GM23338 (cell line): ENCODE measurements around the gene TVP23A. TPM values are rescaled to one million over a fixed set of nuclear protein-coding genes. Genes with fewer than 3 reads are reported as not detected.

Experiments
- ATAC-seq: fragments of 200-7000 bp; cut with Tn5 transposase; 3 replicates; pipeline ENCODE4 v1.9.1; 2020
- DNase-seq: peaks from one replicate; pipeline ENCODE4 v3.0.0-alpha.2; 2015; ENCODE audit warnings: low spot score
- H2AFZ ChIP-seq: fragments of 200-600 bp; sonication (generic); 2 replicates; pipeline ENCODE4 v1.8.0; 2016; ENCODE audit warnings: antibody characterized with exemption, mild to moderate bottlenecking, moderate library complexity
- H3F3A ChIP-seq: fragments of 200-600 bp; sonication (generic); replicated peaks from 2 replicates; pipeline ENCODE4 v1.8.0; 2017; ENCODE audit warnings: antibody characterized with exemption, mixed run types, low read depth
- H3K27ac ChIP-seq: fragments of 200-600 bp; sonication (generic); 2 replicates; pipeline ENCODE4 v1.6.1; 2016; ENCODE audit warnings: low read depth
- H3K27me3 ChIP-seq: fragments of 200-600 bp; sonication (generic); 2 replicates; pipeline ENCODE4 v1.8.0; 2016; ENCODE audit warnings: mild to moderate bottlenecking, mixed run types, moderate library complexity; ENCODE audit not compliant: insufficient read depth
- H3K36me3 ChIP-seq: fragments of 200-600 bp; sonication (generic); 2 replicates; pipeline ENCODE4 v1.8.0; 2016; ENCODE audit warnings: mild to moderate bottlenecking; ENCODE audit not compliant: insufficient read depth
- H3K4me1 ChIP-seq: fragments of 200-600 bp; sonication (generic); 2 replicates; pipeline ENCODE4 v1.8.0; 2016; ENCODE audit warnings: mild to moderate bottlenecking, moderate library complexity; ENCODE audit not compliant: insufficient read depth
- H3K4me2 ChIP-seq: fragments of 200-600 bp; sonication (generic); 2 replicates; pipeline ENCODE4 v1.7.1; 2017; ENCODE audit warnings: mixed run types
- H3K4me3 ChIP-seq: fragments of 200-600 bp; sonication (generic); 2 replicates; pipeline ENCODE4 v1.6.1; 2016; ENCODE audit warnings: mixed run types
- H3K79me2 ChIP-seq: fragments of 200-600 bp; sonication (generic); replicated peaks from 2 replicates; pipeline ENCODE4 v1.8.0; 2017; ENCODE audit warnings: mild to moderate bottlenecking; ENCODE audit not compliant: insufficient read depth
- H3K9me2 ChIP-seq: fragments of 200-600 bp; sonication (generic); 2 replicates; pipeline ENCODE4 v1.8.0; 2017; ENCODE audit not compliant: insufficient read depth
- H4K20me1 ChIP-seq: fragments of 200-600 bp; sonication (generic); replicated peaks from 2 replicates; pipeline ENCODE4 v1.8.0; 2017; ENCODE audit warnings: mild to moderate bottlenecking; ENCODE audit not compliant: insufficient read depth
- H3K27ac Mint-ChIP-seq: 2 replicates; pipeline ENCODE4 v1.8.0; 2020; ENCODE audit warnings: inconsistent platforms, mild to moderate bottlenecking, moderate library complexity, mixed read lengths
- H3K27me3 Mint-ChIP-seq: 3 replicates; pipeline ENCODE4 v1.8.0; 2022; ENCODE audit warnings: low read depth, mild to moderate bottlenecking, moderate library complexity, mixed read lengths, inconsistent platforms; ENCODE audit not compliant: insufficient read depth, poor library complexity
- H3K36me3 Mint-ChIP-seq: 3 replicates; pipeline ENCODE4 v1.8.0; 2021; ENCODE audit warnings: low read depth, mild to moderate bottlenecking, inconsistent platforms, moderate library complexity, mixed read lengths
- H3K4me1 Mint-ChIP-seq: 3 replicates; pipeline ENCODE4 v1.8.0; 2020; ENCODE audit warnings: mild to moderate bottlenecking, inconsistent platforms, mixed read lengths
- H3K4me3 Mint-ChIP-seq: 3 replicates; pipeline ENCODE4 v1.8.0; 2021; ENCODE audit warnings: moderate library complexity, mild to moderate bottlenecking, inconsistent platforms, mixed read lengths
- H3K9me3 Mint-ChIP-seq: 3 replicates; pipeline ENCODE4 v1.8.0; 2020; ENCODE audit warnings: moderate library complexity, mild to moderate bottlenecking, inconsistent platforms, mixed read lengths
- CREB1 ChIP-seq: fragments of 250-450 bp; sonication (Bioruptor Pico); IDR thresholded peaks from 2 replicates; pipeline ENCODE4 v1.5.0; 2020; ENCODE audit warnings: low read depth, mild to moderate bottlenecking, moderate library complexity
- CTCF ChIP-seq, 2 experiments: fragments of 200-600 bp in 1 of 2; sonication (generic) in 1 of 2; conservative IDR thresholded peaks; 2 replicates each; pipeline versions ENCODE4 v1.5.1 to v1.6.1; 2016 to 2017; ENCODE audit warnings: antibody characterized with exemption in 2 of 2, low read depth in 2 of 2, mild to moderate bottlenecking in 2 of 2, moderate library complexity in 1 of 2
- EZH2 ChIP-seq: fragments of 200-600 bp; sonication (generic); IDR thresholded peaks from one replicate; pipeline ENCODE4 v1.8.0; 2017; ENCODE audit warnings: antibody characterized with exemption, mild to moderate bottlenecking, low read depth; ENCODE audit not compliant: unreplicated experiment
- EZH2phosphoT487 ChIP-seq: fragments of 200-600 bp; sonication (generic); IDR thresholded peaks from one replicate; pipeline ENCODE4 v1.8.1; 2018; ENCODE audit warnings: antibody characterized with exemption; ENCODE audit not compliant: unreplicated experiment
- JUNB ChIP-seq: IDR thresholded peaks from one replicate; pipeline ENCODE4 v1.6.1; 2016; ENCODE audit warnings: antibody characterized with exemption; ENCODE audit not compliant: unreplicated experiment
- POLR2AphosphoS5 ChIP-seq: IDR thresholded peaks from 2 replicates; pipeline ENCODE4 v1.6.1; 2016; ENCODE audit warnings: antibody characterized with exemption, low read depth
- REST ChIP-seq: IDR thresholded peaks from one replicate; pipeline ENCODE4 v1.6.1; 2018; ENCODE audit warnings: antibody characterized with exemption; ENCODE audit not compliant: unreplicated experiment
- STAT1 ChIP-seq: IDR thresholded peaks from one replicate; pipeline ENCODE4 v1.6.1; 2016; ENCODE audit warnings: antibody characterized with exemption; ENCODE audit not compliant: unreplicated experiment
- ZNF114 ChIP-seq: fragments of 250-450 bp; sonication (Bioruptor Pico); IDR thresholded peaks from 2 replicates; pipeline ENCODE4 v1.5.0; 2020; ENCODE audit warnings: mild to moderate bottlenecking, moderate library complexity
- ZNF462 ChIP-seq: fragments of 250-450 bp; sonication (Bioruptor Pico); IDR thresholded peaks from 2 replicates; pipeline ENCODE4 v1.5.0; 2020; ENCODE audit warnings: mild to moderate bottlenecking, moderate library complexity
- polyA plus RNA-seq: library from polyadenylated mRNA; unstranded; fragments of >200 nt; fragmentation: Nextera tagmentation; extraction: Ambion mirVana; gene quantifications from 2 replicates; pipeline ENCODE4 v1.2.1, GENCODE V29; 2016
- total RNA-seq: library from RNA; depleted of rRNA; stranded (reverse); fragments of >200 nt; shearing (Covaris generic); gene quantifications from 2 replicates; pipeline ENCODE4 v1.2.3, GENCODE V29; 2014

The TVP23A gene
- total and polyA plus RNA-seq, 2 experiments from 2014 or later = 2.8 to 4.5 TPM

- no peak for TF ChIP-seq ZNF462 (CRISPR knock-in tag)
- no peak for TF ChIP-seq ZNF114
Measured at GRCh38 chr16:10740000-10740844, 78.4 kb downstream of the TVP23A start (continued).

GRCh38 chr16:10738231-10739077 lies 80.1 kb downstream of the TVP23A start:
- Histone ChIP-seq H3K27me3 (no peaks in the 10 kb centered on the region), H3K4me1 (no peaks in the 10 kb centered on the region), H3K36me3 (no peaks in the 10 kb centered on the region), H2AFZ (no peak overlapping the region), H3K4me2 (no peak overlapping the region), H3K9me2 (no peaks in the 10 kb centered on the region), H3K79me2 (no peaks in the 10 kb centered on the region), H4K20me1 (no peaks in the 10 kb centered on the region; the same call in 1 of the 2 replicates), H3K4me3 (no peak overlapping the region), H3K27ac (no peak overlapping the region), H3F3A (no peaks in the 10 kb centered on the region)
- Mint-ChIP-seq H3K9me3 (peaks cover under 1% of the 10 kb centered on the region; the same call in 2 of the 3 replicates), H3K27me3 (peaks cover 6% of the 10 kb centered on the region), H3K4me1 (peaks cover 5% of the 10 kb centered on the region; the same call in 2 of the 3 replicates), H3K27ac (0 out of 2 replicates have a peak overlapping the region, but pooled peaks have one; percentile 12), H3K4me3 (no peak overlapping the region), H3K36me3 (no peaks in the 10 kb centered on the region)
- ATAC-seq (no peak), DNase-seq (peak; percentile 15)
- TF ChIP-seq CREB1 (CRISPR knock-in tag) = no peak
- TF ChIP-seq STAT1 = no peak
- TF ChIP-seq CTCF (conservative IDR thresholded peaks at IDR 0.05; ENCODE audit: low read depth in 2 of 2) = no peak
- no peak for TF ChIP-seq JUNB
- TF ChIP-seq REST = no peak
- no peak for TF ChIP-seq EZH2phosphoT487
- TF ChIP-seq EZH2 = no peak
- no peak for TF ChIP-seq POLR2AphosphoS5
